Fibroblast of lung (primary cell): ENCODE measurements around the gene NXN.

ENCODE experiments used
- CTCF ChIP-seq, 2 donors: IDR thresholded peaks in 1 of 2; conservative IDR thresholded peaks in 1 of 2; 1 replicate in 1 of 2; 2 replicates in 1 of 2; pipeline ENCODE4 v1.5.1; 2011 to 2012; ENCODE audit warnings: low read length in 2 of 2, control low read depth in 1 of 2, inconsistent platforms in 1 of 2, low read depth in 1 of 2, mild to moderate bottlenecking in 1 of 2
- EZH2 ChIP-seq: IDR thresholded peaks from 2 replicates; pipeline ENCODE4 v1.5.1; 2012; ENCODE audit warnings: low read length, control low read depth, mild to moderate bottlenecking; ENCODE audit errors: missing control alignments

GRCh38 chr17:830950-831349 is 148.6 kb downstream of the NXN start:
- TF ChIP-seq CTCF (conservative IDR thresholded peaks at IDR 0.05 in 1 of 2, IDR thresholded peaks at IDR 0.05 in 1 of 2; ENCODE audit: low read depth in 1 of 2, low read length in 2 of 2), result no peak
- no peak for TF ChIP-seq EZH2
